Fibroblast of skin of left biceps (primary cell): ENCODE results near the gene SLC25A13.

Experiments
- DNase-seq, 2 experiments: peaks; one replicate each; pipeline ENCODE4 v3.0.0-alpha.2; 2013; ENCODE audit warnings: low read depth in 2 of 2

The SLC25A13 gene

GRCh38 chr7:96322847-96323461 lies 1.1 kb upstream of the SLC25A13 start:
- DNase-seq, result no peak

- no peak for DNase-seq
Observed at GRCh38 chr7:96322373-96322695, 436 bp upstream of the SLC25A13 start.

- peak; percentile 35 to 41 for DNase-seq
Observed at GRCh38 chr7:96321031-96321657, 754 bp downstream of the SLC25A13 start.

GRCh38 chr7:96320442-96320841 lies 1.5 kb downstream of the SLC25A13 start:
- DNase-seq, result no peak

GRCh38 chr7:96319439-96319838 lies 2.5 kb downstream of the SLC25A13 start:
- no peak for DNase-seq

- DNase-seq, result no peak
Observed at GRCh38 chr7:96316949-96317348, 4.9 kb downstream of the SLC25A13 start.

GRCh38 chr7:96315125-96315512 lies 6.8 kb downstream of the SLC25A13 start:
- no peak for DNase-seq

- no peak for DNase-seq
Observed at GRCh38 chr7:96314402-96315124, 7.3 kb downstream of the SLC25A13 start.

GRCh38 chr7:96313940-96314339 lies 8.0 kb downstream of the SLC25A13 start:
- no peak for DNase-seq

GRCh38 chr7:96312502-96312901 lies 9.4 kb downstream of the SLC25A13 start:
- DNase-seq, result no peak

GRCh38 chr7:96311967-96312366 lies 9.9 kb downstream of the SLC25A13 start:
- no peak for DNase-seq

- DNase-seq, result no peak
Observed at GRCh38 chr7:96310110-96310509, 11.8 kb downstream of the SLC25A13 start.

GRCh38 chr7:96308950-96309263 lies 13.0 kb downstream of the SLC25A13 start:
- DNase-seq, result no peak

- no peak for DNase-seq
Observed at GRCh38 chr7:96308253-96308949, 13.5 kb downstream of the SLC25A13 start.

- DNase-seq, result no peak
Observed at GRCh38 chr7:96306385-96307125, 15.3 kb downstream of the SLC25A13 start.

- no peak for DNase-seq
Observed at GRCh38 chr7:96305915-96306314, 16.0 kb downstream of the SLC25A13 start.

- no peak for DNase-seq
Observed at GRCh38 chr7:96304573-96304972, 17.3 kb downstream of the SLC25A13 start.

- peak; percentile 75 to 83 for DNase-seq
Observed at GRCh38 chr7:96303686-96304443, 18.0 kb downstream of the SLC25A13 start.

- DNase-seq, result no peak
Observed at GRCh38 chr7:96303105-96303685, 18.7 kb downstream of the SLC25A13 start.

GRCh38 chr7:96300986-96301385 lies 20.9 kb downstream of the SLC25A13 start:
- peak; percentile 47 to 51 for DNase-seq

- DNase-seq, result no peak
Observed at GRCh38 chr7:96300502-96300901, 21.4 kb downstream of the SLC25A13 start.
